Peyer's patch (tissue), 4 donors: ENCODE data around the gene FAM227A.

Experiments
- POLR2A ChIP-seq, 2 donors: fragments of 450-650 bp; IDR thresholded peaks; one replicate each; pipeline ENCODE4 v1.5.1; 2017; ENCODE audit warnings: antibody characterized with exemption in 2 of 2, mild to moderate bottlenecking in 2 of 2, moderate library complexity in 2 of 2
- TF ChIP-seq, protein P1 (sequence below), 6 experiments: fragments of 450-650 bp in 4 of 6; fragments of 200-600 bp in 2 of 6; sonication (generic) in 1 of 6; IDR thresholded peaks; one replicate each; pipeline ENCODE4 v1.5.1; 2017 to 2019; ENCODE audit warnings: antibody characterized with exemption in 6 of 6, mild to moderate bottlenecking in 3 of 6, moderate library complexity in 1 of 6

DNA sequence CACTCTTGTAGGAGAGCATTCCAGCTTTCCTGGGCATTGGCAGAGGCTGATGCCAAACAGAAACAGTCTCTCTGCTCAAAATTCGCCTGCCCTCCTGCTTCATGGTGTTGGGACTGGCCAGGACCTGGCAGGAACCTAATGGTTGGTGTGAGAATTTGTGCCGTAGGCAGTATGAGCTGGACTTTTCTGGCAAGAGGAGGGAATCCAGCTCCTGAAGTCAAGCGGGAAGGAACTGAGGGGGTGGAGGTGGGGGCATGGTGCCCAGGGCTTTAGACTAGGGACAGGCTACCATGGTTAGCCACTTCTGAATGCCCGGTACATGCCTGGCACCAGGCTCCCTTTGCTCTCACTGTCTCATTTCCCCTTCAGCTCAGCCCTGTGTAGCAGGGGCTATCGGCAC lies 18.7 kb upstream of the FAM227A start:
- TF ChIP-seq, protein P1, sequence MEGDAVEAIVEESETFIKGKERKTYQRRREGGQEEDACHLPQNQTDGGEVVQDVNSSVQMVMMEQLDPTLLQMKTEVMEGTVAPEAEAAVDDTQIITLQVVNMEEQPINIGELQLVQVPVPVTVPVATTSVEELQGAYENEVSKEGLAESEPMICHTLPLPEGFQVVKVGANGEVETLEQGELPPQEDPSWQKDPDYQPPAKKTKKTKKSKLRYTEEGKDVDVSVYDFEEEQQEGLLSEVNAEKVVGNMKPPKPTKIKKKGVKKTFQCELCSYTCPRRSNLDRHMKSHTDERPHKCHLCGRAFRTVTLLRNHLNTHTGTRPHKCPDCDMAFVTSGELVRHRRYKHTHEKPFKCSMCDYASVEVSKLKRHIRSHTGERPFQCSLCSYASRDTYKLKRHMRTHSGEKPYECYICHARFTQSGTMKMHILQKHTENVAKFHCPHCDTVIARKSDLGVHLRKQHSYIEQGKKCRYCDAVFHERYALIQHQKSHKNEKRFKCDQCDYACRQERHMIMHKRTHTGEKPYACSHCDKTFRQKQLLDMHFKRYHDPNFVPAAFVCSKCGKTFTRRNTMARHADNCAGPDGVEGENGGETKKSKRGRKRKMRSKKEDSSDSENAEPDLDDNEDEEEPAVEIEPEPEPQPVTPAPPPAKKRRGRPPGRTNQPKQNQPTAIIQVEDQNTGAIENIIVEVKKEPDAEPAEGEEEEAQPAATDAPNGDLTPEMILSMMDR (IDR thresholded peaks at IDR 0.05), result no peak
- no peak for TF ChIP-seq POLR2A (IDR thresholded peaks at IDR 0.05)
